GM23338 (cell line): ENCODE results near the gene RILP. TPM values are rescaled to one million over a fixed set of nuclear protein-coding genes. Genes with fewer than 3 reads are reported as not detected.

Source experiments
- ATAC-seq: fragments of 200-7000 bp; cut with Tn5 transposase; 3 replicates; pipeline ENCODE4 v1.9.1; 2020
- DNase-seq: peaks from one replicate; pipeline ENCODE4 v3.0.0-alpha.2; 2015; ENCODE audit warnings: low spot score
- H2AFZ ChIP-seq: fragments of 200-600 bp; sonication (generic); 2 replicates; pipeline ENCODE4 v1.8.0; 2016; ENCODE audit warnings: antibody characterized with exemption, mild to moderate bottlenecking, moderate library complexity
- H3F3A ChIP-seq: fragments of 200-600 bp; sonication (generic); replicated peaks from 2 replicates; pipeline ENCODE4 v1.8.0; 2017; ENCODE audit warnings: antibody characterized with exemption, mixed run types, low read depth
- H3K27ac ChIP-seq: fragments of 200-600 bp; sonication (generic); 2 replicates; pipeline ENCODE4 v1.6.1; 2016; ENCODE audit warnings: low read depth
- H3K27me3 ChIP-seq: fragments of 200-600 bp; sonication (generic); 2 replicates; pipeline ENCODE4 v1.8.0; 2016; ENCODE audit warnings: mild to moderate bottlenecking, mixed run types, moderate library complexity; ENCODE audit not compliant: insufficient read depth
- H3K36me3 ChIP-seq: fragments of 200-600 bp; sonication (generic); 2 replicates; pipeline ENCODE4 v1.8.0; 2016; ENCODE audit warnings: mild to moderate bottlenecking; ENCODE audit not compliant: insufficient read depth
- H3K4me1 ChIP-seq: fragments of 200-600 bp; sonication (generic); 2 replicates; pipeline ENCODE4 v1.8.0; 2016; ENCODE audit warnings: mild to moderate bottlenecking, moderate library complexity; ENCODE audit not compliant: insufficient read depth
- H3K4me2 ChIP-seq: fragments of 200-600 bp; sonication (generic); 2 replicates; pipeline ENCODE4 v1.7.1; 2017; ENCODE audit warnings: mixed run types
- H3K4me3 ChIP-seq: fragments of 200-600 bp; sonication (generic); 2 replicates; pipeline ENCODE4 v1.6.1; 2016; ENCODE audit warnings: mixed run types
- H3K79me2 ChIP-seq: fragments of 200-600 bp; sonication (generic); replicated peaks from 2 replicates; pipeline ENCODE4 v1.8.0; 2017; ENCODE audit warnings: mild to moderate bottlenecking; ENCODE audit not compliant: insufficient read depth
- H3K9me2 ChIP-seq: fragments of 200-600 bp; sonication (generic); 2 replicates; pipeline ENCODE4 v1.8.0; 2017; ENCODE audit not compliant: insufficient read depth
- H4K20me1 ChIP-seq: fragments of 200-600 bp; sonication (generic); replicated peaks from 2 replicates; pipeline ENCODE4 v1.8.0; 2017; ENCODE audit warnings: mild to moderate bottlenecking; ENCODE audit not compliant: insufficient read depth
- H3K27ac Mint-ChIP-seq: 2 replicates; pipeline ENCODE4 v1.8.0; 2020; ENCODE audit warnings: inconsistent platforms, mild to moderate bottlenecking, moderate library complexity, mixed read lengths
- H3K27me3 Mint-ChIP-seq: 3 replicates; pipeline ENCODE4 v1.8.0; 2022; ENCODE audit warnings: low read depth, mild to moderate bottlenecking, moderate library complexity, mixed read lengths, inconsistent platforms; ENCODE audit not compliant: insufficient read depth, poor library complexity
- H3K36me3 Mint-ChIP-seq: 3 replicates; pipeline ENCODE4 v1.8.0; 2021; ENCODE audit warnings: low read depth, mild to moderate bottlenecking, inconsistent platforms, moderate library complexity, mixed read lengths
- H3K4me1 Mint-ChIP-seq: 3 replicates; pipeline ENCODE4 v1.8.0; 2020; ENCODE audit warnings: mild to moderate bottlenecking, inconsistent platforms, mixed read lengths
- H3K4me3 Mint-ChIP-seq: 3 replicates; pipeline ENCODE4 v1.8.0; 2021; ENCODE audit warnings: moderate library complexity, mild to moderate bottlenecking, inconsistent platforms, mixed read lengths
- H3K9me3 Mint-ChIP-seq: 3 replicates; pipeline ENCODE4 v1.8.0; 2020; ENCODE audit warnings: moderate library complexity, mild to moderate bottlenecking, inconsistent platforms, mixed read lengths
- CREB1 ChIP-seq: fragments of 250-450 bp; sonication (Bioruptor Pico); IDR thresholded peaks from 2 replicates; pipeline ENCODE4 v1.5.0; 2020; ENCODE audit warnings: low read depth, mild to moderate bottlenecking, moderate library complexity
- ETS1 ChIP-seq: IDR thresholded peaks from 2 replicates; pipeline ENCODE4 v1.6.1; 2016; ENCODE audit warnings: antibody characterized with exemption
- EZH2 ChIP-seq: fragments of 200-600 bp; sonication (generic); IDR thresholded peaks from one replicate; pipeline ENCODE4 v1.8.0; 2017; ENCODE audit warnings: antibody characterized with exemption, mild to moderate bottlenecking, low read depth; ENCODE audit not compliant: unreplicated experiment
- EZH2phosphoT487 ChIP-seq: fragments of 200-600 bp; sonication (generic); IDR thresholded peaks from one replicate; pipeline ENCODE4 v1.8.1; 2018; ENCODE audit warnings: antibody characterized with exemption; ENCODE audit not compliant: unreplicated experiment
- JUNB ChIP-seq: IDR thresholded peaks from one replicate; pipeline ENCODE4 v1.6.1; 2016; ENCODE audit warnings: antibody characterized with exemption; ENCODE audit not compliant: unreplicated experiment
- NANOG ChIP-seq: IDR thresholded peaks from 2 replicates; pipeline ENCODE4 v1.6.1; 2016; ENCODE audit warnings: antibody characterized with exemption, borderline replicate concordance
- POLR2AphosphoS5 ChIP-seq: IDR thresholded peaks from 2 replicates; pipeline ENCODE4 v1.6.1; 2016; ENCODE audit warnings: antibody characterized with exemption, low read depth
- REST ChIP-seq: IDR thresholded peaks from one replicate; pipeline ENCODE4 v1.6.1; 2018; ENCODE audit warnings: antibody characterized with exemption; ENCODE audit not compliant: unreplicated experiment
- STAT1 ChIP-seq: IDR thresholded peaks from one replicate; pipeline ENCODE4 v1.6.1; 2016; ENCODE audit warnings: antibody characterized with exemption; ENCODE audit not compliant: unreplicated experiment
- ZNF114 ChIP-seq: fragments of 250-450 bp; sonication (Bioruptor Pico); IDR thresholded peaks from 2 replicates; pipeline ENCODE4 v1.5.0; 2020; ENCODE audit warnings: mild to moderate bottlenecking, moderate library complexity
- ZNF331 ChIP-seq: fragments of 250-450 bp; sonication (Bioruptor Pico); IDR thresholded peaks from 2 replicates; pipeline ENCODE4 v1.5.0; 2020; ENCODE audit warnings: low read depth, mild to moderate bottlenecking, moderate library complexity
- polyA plus RNA-seq: library from polyadenylated mRNA; unstranded; fragments of >200 nt; fragmentation: Nextera tagmentation; extraction: Ambion mirVana; gene quantifications from 2 replicates; pipeline ENCODE4 v1.2.1, GENCODE V29; 2016
- total RNA-seq: library from RNA; depleted of rRNA; stranded (reverse); fragments of >200 nt; shearing (Covaris generic); gene quantifications from 2 replicates; pipeline ENCODE4 v1.2.3, GENCODE V29; 2014
- TF ChIP-seq, protein P1 (sequence below): fragments of 250-450 bp; sonication (Bioruptor Pico); IDR thresholded peaks from 2 replicates; pipeline ENCODE4 v1.5.0; 2020; ENCODE audit warnings: mild to moderate bottlenecking, moderate library complexity
- TF ChIP-seq, protein P2 (sequence below), 2 experiments: fragments of 200-600 bp in 1 of 2; sonication (generic) in 1 of 2; conservative IDR thresholded peaks; 2 replicates each; pipeline versions ENCODE4 v1.5.1 to v1.6.1; 2016 to 2017; ENCODE audit warnings: antibody characterized with exemption in 2 of 2, low read depth in 2 of 2, mild to moderate bottlenecking in 2 of 2, moderate library complexity in 1 of 2

The RILP gene
- total and polyA plus RNA-seq, 2 experiments from 2014 or later, result 9.2 to 10.8 TPM

DNA sequence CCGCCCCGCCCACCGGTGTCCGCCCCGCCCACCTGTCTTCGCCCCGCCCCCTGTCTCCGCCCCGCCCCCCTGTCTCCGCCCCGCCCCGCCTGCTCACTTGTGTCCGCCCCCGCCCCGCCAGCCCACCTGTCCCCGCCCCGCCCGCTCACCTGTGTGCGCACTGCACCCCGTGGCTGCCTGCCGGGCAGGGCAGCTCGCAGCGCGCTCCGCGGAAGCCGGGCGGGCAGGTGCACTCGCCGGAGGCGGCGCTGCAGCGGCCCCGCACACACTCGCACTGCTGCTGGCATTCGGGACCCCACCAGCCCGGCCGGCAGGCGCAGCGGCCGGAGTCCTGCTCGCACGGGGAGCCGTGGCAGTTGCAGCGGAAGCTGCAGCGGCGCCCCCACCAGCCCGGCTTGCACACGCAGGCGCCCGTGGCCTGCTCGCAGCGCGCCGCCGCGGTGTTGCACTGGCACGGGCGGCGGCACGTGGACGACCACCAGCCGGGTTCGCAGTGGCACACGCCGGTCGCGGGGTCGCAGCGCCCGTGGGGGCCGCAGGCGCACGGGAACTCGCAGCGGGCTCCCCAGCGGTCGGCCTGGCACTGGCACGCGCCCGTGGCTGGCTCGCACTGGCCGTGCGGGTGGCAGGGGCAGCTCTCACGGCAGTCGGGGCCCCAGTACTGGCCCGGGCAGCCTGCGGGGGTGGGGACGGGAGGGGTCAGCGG is 6.2 kb downstream of the RILP start:
- peaks cover 23% of the 10 kb centered on the region for H3K4me1 ChIP-seq
- H3K27me3 ChIP-seq, result peaks cover 6% of the 10 kb centered on the region
- H3K4me2 ChIP-seq, result peak overlapping the region; percentile 78
- TF ChIP-seq CREB1 (CRISPR knock-in tag) (peak; percentile 30; the same call in 1 of the 2 replicates), STAT1 (no peak), REST (no peak), ETS1 (no peak; the same call in 1 of the 2 replicates), EZH2 (no peak), NANOG (no peak), EZH2phosphoT487 (no peak), POLR2AphosphoS5 (peak; percentile 43), JUNB (no peak), ZNF331 (CRISPR knock-in tag) (no peak), ZNF114 (CRISPR knock-in tag) (no peak)
- TF ChIP-seq, protein P1, sequence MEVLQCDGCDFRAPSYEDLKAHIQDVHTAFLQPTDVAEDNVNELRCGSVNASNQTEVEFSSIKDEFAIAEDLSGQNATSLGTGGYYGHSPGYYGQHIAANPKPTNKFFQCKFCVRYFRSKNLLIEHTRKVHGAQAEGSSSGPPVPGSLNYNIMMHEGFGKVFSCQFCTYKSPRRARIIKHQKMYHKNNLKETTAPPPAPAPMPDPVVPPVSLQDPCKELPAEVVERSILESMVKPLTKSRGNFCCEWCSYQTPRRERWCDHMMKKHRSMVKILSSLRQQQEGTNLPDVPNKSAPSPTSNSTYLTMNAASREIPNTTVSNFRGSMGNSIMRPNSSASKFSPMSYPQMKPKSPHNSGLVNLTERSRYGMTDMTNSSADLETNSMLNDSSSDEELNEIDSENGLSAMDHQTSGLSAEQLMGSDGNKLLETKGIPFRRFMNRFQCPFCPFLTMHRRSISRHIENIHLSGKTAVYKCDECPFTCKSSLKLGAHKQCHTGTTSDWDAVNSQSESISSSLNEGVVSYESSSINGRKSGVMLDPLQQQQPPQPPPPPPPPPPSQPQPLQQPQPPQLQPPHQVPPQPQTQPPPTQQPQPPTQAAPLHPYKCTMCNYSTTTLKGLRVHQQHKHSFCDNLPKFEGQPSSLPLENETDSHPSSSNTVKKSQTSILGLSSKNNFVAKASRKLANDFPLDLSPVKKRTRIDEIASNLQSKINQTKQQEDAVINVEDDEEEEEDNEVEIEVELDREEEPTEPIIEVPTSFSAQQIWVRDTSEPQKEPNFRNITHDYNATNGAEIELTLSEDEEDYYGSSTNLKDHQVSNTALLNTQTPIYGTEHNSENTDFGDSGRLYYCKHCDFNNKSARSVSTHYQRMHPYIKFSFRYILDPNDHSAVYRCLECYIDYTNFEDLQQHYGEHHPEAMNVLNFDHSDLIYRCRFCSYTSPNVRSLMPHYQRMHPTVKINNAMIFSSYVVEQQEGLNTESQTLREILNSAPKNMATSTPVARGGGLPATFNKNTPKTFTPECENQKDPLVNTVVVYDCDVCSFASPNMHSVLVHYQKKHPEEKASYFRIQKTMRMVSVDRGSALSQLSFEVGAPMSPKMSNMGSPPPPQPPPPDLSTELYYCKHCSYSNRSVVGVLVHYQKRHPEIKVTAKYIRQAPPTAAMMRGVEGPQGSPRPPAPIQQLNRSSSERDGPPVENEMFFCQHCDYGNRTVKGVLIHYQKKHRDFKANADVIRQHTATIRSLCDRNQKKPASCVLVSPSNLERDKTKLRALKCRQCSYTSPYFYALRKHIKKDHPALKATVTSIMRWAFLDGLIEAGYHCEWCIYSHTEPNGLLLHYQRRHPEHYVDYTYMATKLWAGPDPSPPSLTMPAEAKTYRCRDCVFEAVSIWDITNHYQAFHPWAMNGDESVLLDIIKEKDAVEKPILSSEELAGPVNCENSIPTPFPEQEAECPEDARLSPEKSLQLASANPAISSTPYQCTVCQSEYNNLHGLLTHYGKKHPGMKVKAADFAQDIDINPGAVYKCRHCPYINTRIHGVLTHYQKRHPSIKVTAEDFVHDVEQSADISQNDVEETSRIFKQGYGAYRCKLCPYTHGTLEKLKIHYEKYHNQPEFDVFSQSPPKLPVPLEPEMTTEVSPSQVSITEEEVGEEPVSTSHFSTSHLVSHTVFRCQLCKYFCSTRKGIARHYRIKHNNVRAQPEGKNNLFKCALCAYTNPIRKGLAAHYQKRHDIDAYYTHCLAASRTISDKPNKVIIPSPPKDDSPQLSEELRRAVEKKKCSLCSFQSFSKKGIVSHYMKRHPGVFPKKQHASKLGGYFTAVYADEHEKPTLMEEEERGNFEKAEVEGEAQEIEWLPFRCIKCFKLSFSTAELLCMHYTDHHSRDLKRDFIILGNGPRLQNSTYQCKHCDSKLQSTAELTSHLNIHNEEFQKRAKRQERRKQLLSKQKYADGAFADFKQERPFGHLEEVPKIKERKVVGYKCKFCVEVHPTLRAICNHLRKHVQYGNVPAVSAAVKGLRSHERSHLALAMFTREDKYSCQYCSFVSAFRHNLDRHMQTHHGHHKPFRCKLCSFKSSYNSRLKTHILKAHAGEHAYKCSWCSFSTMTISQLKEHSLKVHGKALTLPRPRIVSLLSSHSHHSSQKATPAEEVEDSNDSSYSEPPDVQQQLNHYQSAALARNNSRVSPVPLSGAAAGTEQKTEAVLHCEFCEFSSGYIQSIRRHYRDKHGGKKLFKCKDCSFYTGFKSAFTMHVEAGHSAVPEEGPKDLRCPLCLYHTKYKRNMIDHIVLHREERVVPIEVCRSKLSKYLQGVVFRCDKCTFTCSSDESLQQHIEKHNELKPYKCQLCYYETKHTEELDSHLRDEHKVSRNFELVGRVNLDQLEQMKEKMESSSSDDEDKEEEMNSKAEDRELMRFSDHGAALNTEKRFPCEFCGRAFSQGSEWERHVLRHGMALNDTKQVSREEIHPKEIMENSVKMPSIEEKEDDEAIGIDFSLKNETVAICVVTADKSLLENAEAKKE, result no peak
- TF ChIP-seq, protein P2, sequence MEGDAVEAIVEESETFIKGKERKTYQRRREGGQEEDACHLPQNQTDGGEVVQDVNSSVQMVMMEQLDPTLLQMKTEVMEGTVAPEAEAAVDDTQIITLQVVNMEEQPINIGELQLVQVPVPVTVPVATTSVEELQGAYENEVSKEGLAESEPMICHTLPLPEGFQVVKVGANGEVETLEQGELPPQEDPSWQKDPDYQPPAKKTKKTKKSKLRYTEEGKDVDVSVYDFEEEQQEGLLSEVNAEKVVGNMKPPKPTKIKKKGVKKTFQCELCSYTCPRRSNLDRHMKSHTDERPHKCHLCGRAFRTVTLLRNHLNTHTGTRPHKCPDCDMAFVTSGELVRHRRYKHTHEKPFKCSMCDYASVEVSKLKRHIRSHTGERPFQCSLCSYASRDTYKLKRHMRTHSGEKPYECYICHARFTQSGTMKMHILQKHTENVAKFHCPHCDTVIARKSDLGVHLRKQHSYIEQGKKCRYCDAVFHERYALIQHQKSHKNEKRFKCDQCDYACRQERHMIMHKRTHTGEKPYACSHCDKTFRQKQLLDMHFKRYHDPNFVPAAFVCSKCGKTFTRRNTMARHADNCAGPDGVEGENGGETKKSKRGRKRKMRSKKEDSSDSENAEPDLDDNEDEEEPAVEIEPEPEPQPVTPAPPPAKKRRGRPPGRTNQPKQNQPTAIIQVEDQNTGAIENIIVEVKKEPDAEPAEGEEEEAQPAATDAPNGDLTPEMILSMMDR (conservative IDR thresholded peaks at IDR 0.05; ENCODE audit: low read depth in 2 of 2), result peak; percentile 37 to 50
- ATAC-seq (peak; percentile 66), DNase-seq (peak; percentile 96)
- Mint-ChIP-seq H3K36me3 (no peaks in the 10 kb centered on the region), H3K4me3 (no peak overlapping the region; the same call in 2 of the 3 replicates), H3K4me1 (peaks cover 44% of the 10 kb centered on the region), H3K27ac (no peak overlapping the region), H3K27me3 (peaks cover 28% of the 10 kb centered on the region), H3K9me3 (peaks cover 3% of the 10 kb centered on the region; the same call in 1 of the 3 replicates)
- H2AFZ ChIP-seq, result 0 out of 2 replicates have a peak overlapping the region, but pooled peaks have one; percentile 56
- H4K20me1 ChIP-seq, result no peaks in the 10 kb centered on the region
- H3K9me2 ChIP-seq, result peaks cover 3% of the 10 kb centered on the region; the same call in 1 of the 2 replicates
- H3K79me2 ChIP-seq, result no peaks in the 10 kb centered on the region
- H3K36me3 ChIP-seq, result no peaks in the 10 kb centered on the region
- peaks cover 18% of the 10 kb centered on the region; the same call in 1 of the 2 replicates for H3F3A ChIP-seq
- no peak overlapping the region for H3K27ac ChIP-seq
- H3K4me3 ChIP-seq, result peak overlapping the region; percentile 62
